Neuronal stem cell (in vitro differentiated cells): ENCODE measurements around the gene NUP214.
"Not testable (repeated sequence)": the region's sequence is repeated elsewhere in the genome, so short reads cannot be mapped to it uniquely, and the experiment has no call there.

ENCODE experiments used
- DNase-seq: peaks from one replicate; pipeline ENCODE4 v3.0.0-alpha.2; 2013; ENCODE audit warnings: low spot score
- H2AFZ ChIP-seq: one replicate; pipeline ENCODE4 v1.6.1; 2013; ENCODE audit warnings: mild to moderate bottlenecking, low read length, inconsistent platforms
- H2AK5ac ChIP-seq: 2 replicates; pipeline ENCODE4 v1.6.1; 2013; ENCODE audit warnings: low read depth, mild to moderate bottlenecking, inconsistent platforms, low read length, moderate library complexity, mixed read lengths
- H2BK120ac ChIP-seq: 2 replicates; pipeline ENCODE4 v1.6.1; 2013; ENCODE audit warnings: low read depth, mild to moderate bottlenecking, inconsistent platforms, low read length, moderate library complexity, mixed read lengths
- H2BK12ac ChIP-seq: one replicate; pipeline ENCODE4 v1.6.1; 2013; ENCODE audit warnings: low read length, inconsistent platforms
- H2BK15ac ChIP-seq: 2 replicates; pipeline ENCODE4 v1.6.1; 2013; ENCODE audit warnings: mild to moderate bottlenecking, low read length, inconsistent platforms, mixed read lengths
- H2BK5ac ChIP-seq: one replicate; pipeline ENCODE4 v1.6.1; 2013; ENCODE audit warnings: inconsistent platforms, mild to moderate bottlenecking, low read length, moderate library complexity
- H3K14ac ChIP-seq: one replicate; pipeline ENCODE4 v1.6.1; 2013; ENCODE audit warnings: low read length, inconsistent platforms
- H3K18ac ChIP-seq: 2 replicates; pipeline ENCODE4 v1.6.1; 2013; ENCODE audit warnings: low read length, inconsistent platforms
- H3K23ac ChIP-seq: 2 replicates; pipeline ENCODE4 v1.6.1; 2013; ENCODE audit warnings: low read depth, mild to moderate bottlenecking, mixed read lengths, low read length, inconsistent platforms; ENCODE audit not compliant: poor library complexity
- H3K27ac ChIP-seq: replicated peaks from 3 replicates; pipeline ENCODE4 v1.5.1; 2013; ENCODE audit warnings: low read length, inconsistent platforms
- H3K27me3 ChIP-seq, 3 experiments: 2 replicates each; pipeline ENCODE4 v1.6.1; 2013; ENCODE audit warnings: low read length in 3 of 3, mild to moderate bottlenecking in 2 of 3, inconsistent platforms in 1 of 3, low read depth in 1 of 3, mixed read lengths in 1 of 3, moderate library complexity in 1 of 3; ENCODE audit not compliant: control insufficient read depth in 3 of 3, insufficient read depth in 3 of 3
- H3K36me3 ChIP-seq, 2 donors: replicated peaks in 1 of 2; 2 replicates each; pipeline ENCODE4 v1.6.1; 2013; ENCODE audit warnings: low read length in 2 of 2; ENCODE audit not compliant: control insufficient read depth in 2 of 2, insufficient read depth in 2 of 2
- H3K4ac ChIP-seq: 2 replicates; pipeline ENCODE4 v1.6.1; 2013; ENCODE audit warnings: inconsistent platforms, mild to moderate bottlenecking, low read length, moderate library complexity
- H3K4me1 ChIP-seq, 2 donors: 1 replicate in 1 of 2; 2 replicates in 1 of 2; pipeline ENCODE4 v1.6.1; 2013; ENCODE audit warnings: low read length in 2 of 2, low read depth in 1 of 2; ENCODE audit not compliant: control insufficient read depth in 2 of 2, insufficient read depth in 1 of 2
- H3K4me2 ChIP-seq: one replicate; pipeline ENCODE4 v1.6.1; 2013; ENCODE audit warnings: mild to moderate bottlenecking, low read length, inconsistent platforms; ENCODE audit not compliant: insufficient read depth, poor library complexity, severe bottlenecking
- H3K4me3 ChIP-seq, 2 donors: 2 replicates each; pipeline ENCODE4 v1.5.1; 2013; ENCODE audit warnings: low read length in 2 of 2, mild to moderate bottlenecking in 2 of 2, inconsistent platforms in 1 of 2, moderate library complexity in 1 of 2
- H3K79me1 ChIP-seq: one replicate; pipeline ENCODE4 v1.6.1; 2013; ENCODE audit warnings: low read depth, mild to moderate bottlenecking, inconsistent platforms, low read length, moderate library complexity
- H3K9ac ChIP-seq: one replicate; pipeline ENCODE4 v1.6.1; 2013; ENCODE audit warnings: mild to moderate bottlenecking, low read depth, low read length, inconsistent platforms; ENCODE audit not compliant: poor library complexity
- H3K9me3 ChIP-seq, 2 donors: replicated peaks in 1 of 2; 2 replicates each; pipeline versions ENCODE3 to v1.6.1; 2013; ENCODE audit warnings: low read length in 2 of 2, mild to moderate bottlenecking in 2 of 2, inconsistent platforms in 1 of 2, low read depth in 1 of 2, mixed read lengths in 1 of 2, moderate library complexity in 1 of 2; ENCODE audit not compliant: control insufficient read depth in 2 of 2, insufficient read depth in 1 of 2
- H4K8ac ChIP-seq: one replicate; pipeline ENCODE4 v1.6.1; 2013; ENCODE audit warnings: low read depth, mild to moderate bottlenecking, inconsistent platforms, low read length, moderate library complexity
- H4K91ac ChIP-seq: one replicate; pipeline ENCODE4 v1.6.1; 2013; ENCODE audit warnings: low read length, low read depth, mild to moderate bottlenecking, inconsistent platforms; ENCODE audit not compliant: poor library complexity
- WGBS, 2 donors: extraction: QIAGEN DNeasy Blood & Tissue Kit; methylation state at CpG; one replicate each; pipeline ENCODE4 v1.1.7; 2013; ENCODE audit warnings: missing lambda C conversion rate in 2 of 2, mixed read lengths in 1 of 2; ENCODE audit not compliant: insufficient read length in 2 of 2, insufficient replicate concordance in 1 of 2; ENCODE audit errors: extremely low coverage in 2 of 2; 5-methylcytosine and 5-hydroxymethylcytosine counted together

The NUP214 gene

GRCh38 chr9:131240047-131240921, 114.9 kb downstream of the NUP214 start:
- Histone ChIP-seq H3K4me1 (peaks cover 20 to 23% of the 10 kb centered on the region in 2 donors), H3K18ac (peak overlapping the region; percentile 42), H2BK120ac (no peak overlapping the region), H3K79me1 (no peaks in the 10 kb centered on the region), H2BK12ac (no peak overlapping the region), H3K36me3 (peaks cover 0 to 11% of the 10 kb centered on the region in 2 donors), H4K8ac (no peak overlapping the region), H3K4me2 (no peak overlapping the region), H3K9me3 (peaks cover 0 to 2% of the 10 kb centered on the region in 2 donors), H3K27me3 (no peaks in the 10 kb centered on the region), H2AK5ac (peak overlapping the region; percentile 1), H2BK15ac (no peak overlapping the region), H2AFZ (peak overlapping the region; percentile 80), H3K14ac (peak overlapping the region; percentile 1), H4K91ac (no peak overlapping the region), H3K27ac (no peak overlapping the region), H3K4me3 (no peak overlapping the region), H3K23ac (peak overlapping the region; percentile 1), H3K9ac (no peak overlapping the region), H2BK5ac (no peak overlapping the region), H3K4ac (no peak overlapping the region)
- DNase-seq = no peak
- WGBS, 2 donors = no CpG with 5 or more reads among the region's 22 CpGs

GRCh38 chr9:131244331-131244730, 118.9 kb downstream of the NUP214 start:
- H2AFZ ChIP-seq, H2AK5ac ChIP-seq, H2BK15ac ChIP-seq, H3K23ac ChIP-seq, H3K14ac ChIP-seq, H3K36me3 ChIP-seq, H2BK5ac ChIP-seq, H3K79me1 ChIP-seq, H3K27ac ChIP-seq, H4K91ac ChIP-seq, H3K4ac ChIP-seq, H4K8ac ChIP-seq, H3K4me1 ChIP-seq, H3K9ac ChIP-seq, H2BK120ac ChIP-seq, H3K4me2 ChIP-seq, H3K4me3 ChIP-seq, H3K27me3 ChIP-seq, DNase-seq, H3K18ac ChIP-seq, H2BK12ac ChIP-seq, H3K9me3 ChIP-seq: not testable (repeated sequence)
- WGBS, 2 donors = no CpG with 5 or more reads among the region's 5 CpGs

- DNase-seq = no peak
- H4K8ac ChIP-seq = no peak overlapping the region
- no peaks in the 10 kb centered on the region for H3K4me1 ChIP-seq
- H2AK5ac ChIP-seq = no peak overlapping the region
- H2BK120ac ChIP-seq = no peak overlapping the region
- no peak overlapping the region for H3K27ac ChIP-seq
- no peak overlapping the region for H3K23ac ChIP-seq
- no peak overlapping the region for H2AFZ ChIP-seq
- no peak overlapping the region for H3K9ac ChIP-seq
- no peak overlapping the region for H3K18ac ChIP-seq
- peaks cover 0 to 6% of the 10 kb centered on the region in 2 donors for H3K9me3 ChIP-seq
- no peak overlapping the region for H2BK12ac ChIP-seq
- no peak overlapping the region for H3K4me2 ChIP-seq
- no peak overlapping the region for H2BK5ac ChIP-seq
- H4K91ac ChIP-seq = no peak overlapping the region
- H3K14ac ChIP-seq = no peak overlapping the region
- no peak overlapping the region for H2BK15ac ChIP-seq
- H3K4me3 ChIP-seq = no peak overlapping the region
- H3K79me1 ChIP-seq = no peaks in the 10 kb centered on the region
- no peak overlapping the region for H3K4ac ChIP-seq
- H3K27me3 ChIP-seq = no peaks in the 10 kb centered on the region
- H3K36me3 ChIP-seq = no peaks in the 10 kb centered on the region
- no CpG with 5 or more reads among the region's 4 CpGs for whole genome bisulfite sequencing, 2 donors
Observed at GRCh38 chr9:131246618-131247017, 121.2 kb downstream of the NUP214 start.

- H3K4ac ChIP-seq = no peak overlapping the region
- H3K79me1 ChIP-seq = peaks cover 2% of the 10 kb centered on the region
- no CpG with 5 or more reads among the region's 23 CpGs for WGBS, 2 donors
- H3K27ac ChIP-seq = no peak overlapping the region
- peak overlapping the region; percentile 58 for H2BK15ac ChIP-seq
- no peak overlapping the region for H3K4me3 ChIP-seq
- H2AFZ ChIP-seq = no peak overlapping the region
- peaks cover 5 to 13% of the 10 kb centered on the region in 2 donors for H3K4me1 ChIP-seq
- H3K36me3 ChIP-seq = no peaks in the 10 kb centered on the region
- H3K14ac ChIP-seq = peak overlapping the region; percentile 56
- H3K9me3 ChIP-seq = no peaks in the 10 kb centered on the region
- peak overlapping the region; percentile 53 for H2BK5ac ChIP-seq
- no peak overlapping the region for H3K9ac ChIP-seq
- H3K18ac ChIP-seq = peak overlapping the region; percentile 76
- peak overlapping the region; percentile 90 for H2BK12ac ChIP-seq
- H3K4me2 ChIP-seq = no peak overlapping the region
- no peak overlapping the region for H4K91ac ChIP-seq
- no peak overlapping the region for H2BK120ac ChIP-seq
- peak overlapping the region; percentile 89 for H3K23ac ChIP-seq
- no peaks in the 10 kb centered on the region for H3K27me3 ChIP-seq
- peak overlapping the region; percentile 48 for H4K8ac ChIP-seq
- no peak for DNase-seq
- peak overlapping the region; percentile 75 for H2AK5ac ChIP-seq
Observed at GRCh38 chr9:131252120-131252519, 126.7 kb downstream of the NUP214 start.
